Measurements from ENCODE around the gene ACOT8. TPM values are rescaled to one million over a fixed set of nuclear protein-coding genes. Genes with fewer than 3 reads are reported as not detected.

Gene ACOT8
- total RNA-seq, 4 donors from 2014 or later = 32.3 to 66.2 (median 41.4) TPM

GRCh38 chr20:45861221-45862075 lies 4.3 kb upstream of the ACOT8 start:
- ATAC-seq (no peak), DNase-seq (no peak)
- Histone ChIP-seq H3K4me1 (peaks cover 16% of the 10 kb centered on the region in 2 donors), H3K27ac (no peak overlapping the region), H3K27me3 (no peaks in the 10 kb centered on the region), H3K9me3 (no peaks in the 10 kb centered on the region), H3K36me3 (no peaks in the 10 kb centered on the region), H3K4me3 (no peak overlapping the region)
- no peak for TF ChIP-seq POLR2A (IDR thresholded peaks at IDR 0.05)
- no peak for TF ChIP-seq CTCF (IDR thresholded peaks at IDR 0.05 in 4 of 5, conservative IDR thresholded peaks at IDR 0.05 in 1 of 5)
- intact Hi-C loops (cut with DNase I; ENCODE audit: low total_unique reads) (no loop called here), in situ Hi-C loops (cut with MboI; ENCODE audit: low sequenced_read_pairs in 4 of 4) (no loop called here)

- no peaks in the 10 kb centered on the region for H3K27me3 ChIP-seq
- in situ Hi-C loops (cut with MboI; ENCODE audit: low sequenced_read_pairs in 4 of 4) = no loop called here
- TF ChIP-seq POLR2A (IDR thresholded peaks at IDR 0.05) (no peak), CTCF (IDR thresholded peaks at IDR 0.05 in 4 of 5, conservative IDR thresholded peaks at IDR 0.05 in 1 of 5) (no peak)
- H3K4me3 ChIP-seq = no peak overlapping the region
- intact Hi-C loops (cut with DNase I; ENCODE audit: low total_unique reads) = no loop called here
- H3K9me3 ChIP-seq = no peaks in the 10 kb centered on the region
- H3K36me3 ChIP-seq = no peaks in the 10 kb centered on the region
- H3K27ac ChIP-seq = no peak overlapping the region
- no peak for ATAC-seq
- no peak for DNase-seq
- H3K4me1 ChIP-seq = peaks cover 23% of the 10 kb centered on the region in 2 donors
These were observed 3.5 kb upstream of the ACOT8 start for GRCh38 chr20:45860560-45861220.

GRCh38 chr20:45859916-45860315 lies 2.7 kb upstream of the ACOT8 start:
- intact Hi-C loops (cut with DNase I; ENCODE audit: low total_unique reads) = no loop called here
- Histone ChIP-seq H3K9me3 (no peaks in the 10 kb centered on the region), H3K27ac (no peak overlapping the region), H3K36me3 (no peaks in the 10 kb centered on the region), H3K4me1 (peaks cover 31% of the 10 kb centered on the region in 2 donors), H3K27me3 (no peaks in the 10 kb centered on the region), H3K4me3 (no peak overlapping the region)
- in situ Hi-C loops (cut with MboI; ENCODE audit: low sequenced_read_pairs in 4 of 4) = no loop called here
- no peak for TF ChIP-seq CTCF (IDR thresholded peaks at IDR 0.05 in 4 of 5, conservative IDR thresholded peaks at IDR 0.05 in 1 of 5)
- no peak for TF ChIP-seq POLR2A (IDR thresholded peaks at IDR 0.05)
- DNase-seq (no peak), ATAC-seq (no peak)

GRCh38 chr20:45857882-45858216 lies 657 bp upstream of the ACOT8 start:
- H3K27me3 ChIP-seq = no peaks in the 10 kb centered on the region
- in situ Hi-C loops (cut with MboI; ENCODE audit: low sequenced_read_pairs in 4 of 4) (no loop called here), intact Hi-C loops (cut with DNase I; ENCODE audit: low total_unique reads) (loop anchor here (1.0 to 2.0 kb wide), 3 partner anchors 23 to 59 kb away; partner anchors contain the start of gene ZSWIM1)
- no peak for ATAC-seq
- peaks cover 0 to 10% of the 10 kb centered on the region in 2 donors for H3K36me3 ChIP-seq
- no peak for DNase-seq
- peak overlapping the region; percentile 83 to 88 (median 86) for H3K4me3 ChIP-seq
- peaks cover 38 to 39% of the 10 kb centered on the region in 2 donors for H3K4me1 ChIP-seq
- H3K9me3 ChIP-seq = no peaks in the 10 kb centered on the region
- no peak for TF ChIP-seq POLR2A (IDR thresholded peaks at IDR 0.05)
- H3K27ac ChIP-seq = peak overlapping the region; percentile 82 to 93 (median 87)

- in situ Hi-C loops (cut with MboI; ENCODE audit: low sequenced_read_pairs in 4 of 4) (no loop called here), intact Hi-C loops (cut with DNase I; ENCODE audit: low total_unique reads) (no loop called here)
- Histone ChIP-seq H3K4me1 (peaks cover 30 to 37% of the 10 kb centered on the region in 2 donors), H3K27ac (peak overlapping the region in 1 of 4 donors; percentile 44), H3K27me3 (no peaks in the 10 kb centered on the region), H3K36me3 (peaks cover 0 to 17% of the 10 kb centered on the region in 2 donors), H3K9me3 (no peaks in the 10 kb centered on the region), H3K4me3 (no peak overlapping the region)
- TF ChIP-seq CTCF (IDR thresholded peaks at IDR 0.05 in 4 of 5, conservative IDR thresholded peaks at IDR 0.05 in 1 of 5) (no peak), POLR2A (IDR thresholded peaks at IDR 0.05) (no peak)
- no peak for DNase-seq
- ATAC-seq = no peak
These were observed 3.7 kb downstream of the ACOT8 start for GRCh38 chr20:45853484-45853883.
